Fibroblast of peridontal ligament (primary cell): Measurements from ENCODE around the gene RBBP4.
"Not testable (repeated sequence)": the region's sequence is repeated elsewhere in the genome, so short reads cannot be mapped to it uniquely, and the experiment has no call there.

Experiments
- DNase-seq: peaks from one replicate; pipeline ENCODE4 v3.0.0-alpha.2; 2010; ENCODE audit errors: extremely low read depth

RBBP4 gene

GRCh38 chr1:32693455-32694174 is 42.6 kb downstream of the RBBP4 start:
- no peak for DNase-seq

GRCh38 chr1:32695098-32695904 is 44.3 kb downstream of the RBBP4 start:
- DNase-seq: peak; percentile 85

- DNase-seq: no peak
Observed at GRCh38 chr1:32696041-32696440, 45.0 kb downstream of the RBBP4 start.

DNA sequence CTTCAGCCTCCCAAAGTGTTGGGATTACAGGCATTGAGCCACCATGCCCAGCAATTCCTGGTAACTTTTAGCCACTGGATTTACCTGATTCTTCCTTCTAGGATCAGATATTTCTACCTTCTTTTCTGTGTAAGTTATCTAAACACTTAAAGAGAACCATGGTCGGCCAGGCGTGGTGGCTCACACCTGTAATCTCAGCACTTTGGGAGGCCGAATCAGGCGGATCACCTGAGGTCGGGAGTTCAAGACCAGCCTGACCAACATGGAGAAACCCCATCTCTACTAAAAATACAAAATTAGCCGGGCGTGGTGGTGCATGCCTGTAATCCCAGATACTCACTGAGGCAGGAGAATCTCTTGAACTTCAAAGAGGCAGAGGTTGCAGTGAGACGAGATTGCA is 46.0 kb downstream of the RBBP4 start:
- DNase-seq: not testable (repeated sequence)

DNA sequence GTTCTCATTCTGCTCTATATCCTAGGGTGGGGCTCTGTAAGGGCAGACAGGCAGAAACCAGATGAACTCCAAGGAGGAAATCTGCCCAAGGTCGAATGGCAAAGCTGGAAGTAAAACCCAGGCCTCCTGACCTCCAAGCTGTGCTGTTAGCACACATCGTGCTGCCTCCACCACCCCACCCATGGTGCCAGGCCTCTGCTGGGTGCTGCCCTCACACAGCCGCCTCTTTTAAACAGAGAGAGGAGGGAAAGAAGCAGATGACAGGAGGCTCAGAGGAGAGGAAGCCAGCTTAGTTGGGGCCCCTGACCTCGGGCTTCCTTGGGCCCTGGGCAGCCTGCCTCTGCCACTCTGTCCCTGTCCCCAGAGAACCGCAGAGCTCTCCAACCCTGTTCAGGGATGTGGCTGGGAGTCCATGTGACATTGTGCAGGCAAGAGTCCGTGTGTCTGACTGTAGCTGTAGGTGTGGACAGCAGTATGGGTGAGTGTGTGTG is 50.5 kb downstream of the RBBP4 start:
- DNase-seq: no peak

DNA sequence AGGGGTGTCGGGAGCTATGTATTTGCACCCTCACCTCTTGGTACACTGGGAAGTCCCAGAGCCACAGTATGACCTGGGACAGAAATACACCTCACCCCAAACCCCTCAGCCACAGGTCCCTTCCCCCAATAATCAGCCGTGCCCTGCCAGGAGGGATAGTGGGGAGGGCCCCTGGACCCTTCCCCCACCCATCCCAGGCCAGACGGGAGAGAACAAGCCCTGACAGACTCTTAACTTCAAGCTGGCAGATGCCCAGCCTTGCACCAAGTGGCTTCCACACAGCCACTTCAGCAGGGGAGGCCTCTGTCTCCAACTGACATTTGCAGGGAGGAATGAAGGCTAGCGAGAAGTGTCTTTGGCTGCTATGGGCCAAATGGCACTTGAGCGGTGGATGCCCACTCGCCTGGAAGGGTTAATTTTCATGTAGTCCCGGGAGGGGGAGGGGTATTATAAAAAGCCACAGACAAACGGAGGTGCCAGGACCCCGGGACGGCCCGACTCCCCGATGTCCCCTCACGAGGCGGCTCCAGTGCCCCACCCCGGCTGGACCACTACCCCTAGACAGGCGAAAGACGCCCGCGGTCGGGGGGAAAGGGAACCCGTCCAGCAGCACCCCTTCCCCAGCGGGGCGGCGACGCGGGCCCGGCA is 51.1 kb downstream of the RBBP4 start:
- DNase-seq: peak; percentile 45

DNA sequence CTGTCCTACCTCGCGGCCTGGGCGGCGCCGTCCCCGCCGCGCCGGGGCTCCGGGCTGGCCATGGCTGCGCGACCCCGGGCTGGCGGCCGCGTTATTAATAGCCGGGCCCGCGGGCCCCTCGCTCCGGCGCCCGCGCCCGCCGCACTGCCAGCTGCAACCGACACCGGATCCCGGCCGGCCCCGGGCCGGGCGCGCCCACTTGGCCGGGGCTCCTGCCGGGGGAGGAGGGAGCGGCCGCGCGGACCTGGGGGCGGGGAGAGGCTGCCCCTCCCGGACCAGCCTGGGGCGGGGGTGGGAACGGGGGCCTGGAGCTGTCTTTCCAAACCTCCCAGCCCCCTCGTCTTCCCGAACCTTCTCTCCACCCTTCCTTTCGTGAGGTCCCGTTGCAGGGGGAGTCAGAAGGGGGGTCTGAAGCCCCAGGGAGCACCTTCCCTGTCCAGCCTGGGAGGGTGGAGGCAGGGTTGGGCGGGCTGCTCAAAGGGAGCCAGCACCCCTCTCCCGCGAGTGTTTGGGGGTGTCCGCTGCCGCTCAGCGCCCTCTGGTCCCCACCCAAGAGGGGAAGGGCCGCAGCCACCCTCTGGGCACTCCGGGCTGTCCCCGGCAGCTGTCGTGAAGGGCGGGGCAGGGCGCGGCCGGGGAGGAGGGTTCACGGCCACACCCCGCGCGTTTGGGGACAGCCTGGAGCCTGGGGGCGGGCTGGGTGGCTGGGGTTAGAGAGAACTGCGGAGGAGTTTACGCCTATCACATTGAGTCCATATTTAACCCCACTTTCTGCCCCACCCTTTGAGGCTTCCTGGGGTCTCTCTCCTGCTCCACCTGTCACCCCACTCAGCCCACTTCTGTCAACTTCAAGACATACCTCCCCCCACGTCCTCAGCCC is 51.8 kb downstream of the RBBP4 start, which contains the start of gene SYNC:
SYNC (minus strand) TSS at position 172 of the 880 bp plus-strand sequence; CDS start at position 62, 110 bp downstream.
- DNase-seq: peak; percentile 79

DNA sequence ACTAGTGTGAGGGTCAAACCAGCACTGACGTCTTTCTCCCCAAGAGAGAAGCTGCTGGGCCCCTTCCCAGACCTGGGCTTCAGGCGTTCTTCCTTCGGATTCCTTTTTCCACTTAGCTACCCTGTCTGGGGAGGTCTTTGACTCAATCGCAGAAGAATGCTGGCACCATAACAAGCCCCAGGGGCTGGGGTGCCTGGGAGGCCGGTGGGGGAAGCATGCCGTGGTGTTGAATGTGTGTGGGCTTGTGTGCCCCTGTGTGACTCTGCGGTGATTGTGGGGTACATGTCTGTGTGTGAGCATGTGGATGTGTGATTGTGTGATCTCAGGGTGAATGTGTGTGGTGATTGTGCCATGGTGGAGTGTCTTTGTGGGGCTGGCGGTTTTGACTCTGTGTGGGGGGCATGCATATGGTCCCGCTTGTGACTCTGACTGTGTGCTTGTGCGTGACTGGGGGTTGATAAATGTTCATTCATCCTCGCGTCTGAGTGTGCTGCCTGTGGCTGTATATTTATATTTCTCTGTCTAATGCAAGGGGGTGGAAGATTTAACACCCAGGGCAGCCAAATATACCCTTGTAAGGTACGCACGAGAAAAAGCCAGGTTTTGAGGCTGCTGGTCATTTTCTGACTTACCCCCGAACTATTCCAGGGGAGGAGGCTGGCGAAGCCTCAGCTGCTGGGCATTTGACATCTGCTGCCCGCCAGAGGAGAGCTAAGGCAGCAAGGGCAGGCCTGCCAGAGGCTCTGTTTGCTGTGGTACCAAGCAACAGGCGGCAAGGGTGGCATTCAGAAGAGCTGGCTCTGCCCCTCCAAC is 52.7 kb downstream of the RBBP4 start:
- peak; percentile 97 for DNase-seq

DNA sequence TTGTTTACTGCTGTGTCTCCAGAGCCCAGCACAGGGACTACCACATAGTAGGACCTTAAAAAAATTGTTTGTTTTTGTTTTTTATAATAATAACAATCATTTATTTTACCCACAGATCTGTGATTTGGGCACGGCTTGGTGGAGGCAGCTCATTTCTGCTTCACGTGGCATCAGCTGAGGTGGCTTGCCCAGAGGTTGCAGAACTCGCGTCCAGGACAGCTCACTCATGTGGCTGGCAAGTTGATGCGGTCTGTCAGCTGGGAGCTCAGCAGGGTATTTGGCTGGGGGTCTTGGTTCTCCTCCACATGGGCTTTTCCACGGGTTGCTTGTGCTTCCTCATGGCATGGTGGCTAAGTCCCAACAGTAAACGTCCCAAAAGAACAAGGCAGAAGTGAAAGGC is 54.5 kb downstream of the RBBP4 start:
- no peak for DNase-seq

DNA sequence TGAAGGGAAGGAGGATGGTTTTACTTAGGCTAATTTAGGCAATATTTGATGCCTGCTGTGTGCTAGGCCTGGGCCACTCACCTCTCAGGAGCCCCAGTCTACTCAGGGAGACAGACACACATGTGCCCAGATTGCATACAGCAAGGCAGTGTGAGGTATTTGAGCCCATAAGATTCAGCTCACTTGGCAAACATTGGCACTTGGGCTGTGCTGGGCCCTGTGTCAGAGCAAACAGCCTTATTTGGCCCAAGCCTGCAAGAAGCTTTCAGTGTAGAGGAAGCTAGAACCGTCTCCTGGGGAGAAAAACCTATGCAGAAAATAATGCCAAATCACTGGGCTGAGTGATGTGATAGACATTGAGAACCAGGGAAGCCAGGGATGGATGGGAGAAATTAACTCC is 55.5 kb downstream of the RBBP4 start:
- peak; percentile 53 for DNase-seq

GRCh38 chr1:32709075-32709474 is 58.1 kb downstream of the RBBP4 start:
- DNase-seq: no peak

DNA sequence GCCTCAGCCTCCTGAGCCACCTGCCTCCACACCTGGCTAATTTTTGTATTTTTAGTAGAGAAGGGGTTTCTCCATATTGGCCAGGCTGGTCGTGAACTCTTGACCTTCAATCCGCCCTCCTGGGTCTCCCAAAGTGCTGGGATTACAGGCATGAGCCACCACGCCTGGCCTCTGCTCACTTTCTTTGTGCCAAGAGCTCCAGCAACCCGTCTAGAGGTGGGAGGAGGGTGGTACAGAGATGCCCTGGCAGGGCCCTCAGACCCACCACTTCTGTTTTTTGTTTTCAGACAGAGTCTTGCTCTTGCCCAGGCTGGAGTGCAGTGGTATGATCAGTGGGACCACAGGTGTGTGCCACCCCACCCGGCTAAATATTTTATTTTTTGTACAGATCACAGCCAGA is 58.5 kb downstream of the RBBP4 start:
- DNase-seq: no peak

- DNase-seq: not testable (repeated sequence)
Observed at GRCh38 chr1:32711221-32711620, 60.2 kb downstream of the RBBP4 start.

GRCh38 chr1:32713081-32713480 is 62.1 kb downstream of the RBBP4 start:
- no peak for DNase-seq

DNA sequence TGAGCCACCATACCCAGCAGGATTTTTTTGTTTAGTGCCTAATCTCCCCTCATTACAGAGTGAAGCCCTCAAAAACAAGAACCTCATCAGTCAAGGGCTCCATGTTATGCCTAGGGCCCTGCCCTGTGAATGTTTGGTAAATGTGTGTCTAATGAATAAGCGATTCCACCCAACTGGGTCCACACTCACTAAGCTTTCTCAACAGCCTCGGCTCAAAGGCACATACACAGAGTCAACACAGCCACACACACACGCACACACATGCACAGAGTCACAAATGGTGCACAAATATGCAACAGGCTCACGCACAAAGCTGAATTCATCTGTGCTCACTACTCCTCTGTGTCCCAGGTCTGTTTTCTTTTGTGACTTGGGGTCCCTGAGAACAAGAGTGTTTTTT is 63.3 kb downstream of the RBBP4 start:
- DNase-seq: no peak

- no peak for DNase-seq
Observed at GRCh38 chr1:32715901-32716311, 64.9 kb downstream of the RBBP4 start.

GRCh38 chr1:32716312-32717148 is 65.5 kb downstream of the RBBP4 start:
- no peak for DNase-seq

DNA sequence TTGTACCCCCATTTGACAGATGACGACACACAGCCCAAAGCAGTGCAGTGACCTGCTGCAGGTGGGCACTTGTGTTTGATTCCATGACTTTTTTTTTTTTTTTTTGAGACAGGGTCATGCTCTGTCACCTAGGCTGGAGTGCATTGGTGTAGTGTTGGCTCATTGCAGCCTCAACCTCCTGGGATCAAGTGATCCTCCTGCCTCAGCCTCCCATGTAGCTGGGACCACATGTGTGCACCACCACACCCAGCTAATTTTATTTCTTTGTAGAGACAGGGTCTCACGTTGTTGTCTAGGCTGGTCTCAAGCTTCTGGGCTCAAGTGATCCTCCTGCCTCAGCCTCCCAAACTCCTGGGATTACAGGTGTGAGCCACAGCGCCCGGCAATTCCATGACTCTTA is 66.5 kb downstream of the RBBP4 start:
- no peak for DNase-seq

GRCh38 chr1:32718036-32718435 is 67.0 kb downstream of the RBBP4 start:
- no peak for DNase-seq

DNA sequence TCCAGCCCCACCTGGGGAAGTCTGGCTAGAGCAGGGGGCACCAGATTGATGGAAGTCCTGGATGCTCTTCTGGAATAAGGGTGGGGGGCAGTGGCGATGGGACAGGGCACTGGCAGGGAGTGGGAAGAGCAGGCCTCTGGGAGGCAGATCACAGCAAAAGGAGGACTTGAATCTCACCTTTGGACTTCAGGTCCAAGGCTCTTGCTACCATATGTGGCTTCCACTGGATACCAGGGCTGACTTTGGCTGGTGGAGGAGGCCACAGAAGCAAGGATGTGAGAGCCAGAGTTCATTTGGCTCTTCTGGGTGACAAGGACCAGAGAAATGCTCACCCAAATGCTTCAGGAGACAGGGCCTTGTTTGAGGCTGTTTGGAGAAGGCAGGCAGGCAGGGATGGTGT is 67.5 kb downstream of the RBBP4 start:
- no peak for DNase-seq
